ENCODE measurements around the gene TMTC2.
A peak's percentile ranks its signal among the peaks of the same experiment; 100 is the strongest.

Gene TMTC2

GRCh38 chr12:82688596-82688995 lies 1.9 kb downstream of the TMTC2 start:
- no peak for DNase-seq (ENCODE audit: low spot score in 2 of 2)
- Histone ChIP-seq H3K27me3 (ENCODE audit: low read depth) (no peaks in the 10 kb centered on the region), H3K9me3 (no peaks in the 10 kb centered on the region), H3K4me3 (peak overlapping the region; percentile 72), H3K4me1 (peaks cover 15% of the 10 kb centered on the region), H3K36me3 (replicated peaks) (peaks cover 6% of the 10 kb centered on the region)
- in situ Hi-C loops (cut with MboI; ENCODE audit: low sequenced_read_pairs), result loop anchor here (25.0 kb wide), 1 partner anchor 324 kb away; no protein-coding TSS in a partner anchor

GRCh38 chr12:82690006-82690405 lies 3.3 kb downstream of the TMTC2 start:
- peaks cover 6% of the 10 kb centered on the region for H3K36me3 ChIP-seq (replicated peaks)
- peak overlapping the region; percentile 72; the same call in 1 of the 2 replicates for H3K4me3 ChIP-seq
- in situ Hi-C loops (cut with MboI; ENCODE audit: low sequenced_read_pairs), result loop anchor here (25.0 kb wide), 1 partner anchor 322 kb away; no protein-coding TSS in a partner anchor

GRCh38 chr12:82691513-82691912 lies 4.8 kb downstream of the TMTC2 start:
- Histone ChIP-seq H3K36me3 (replicated peaks) (peaks cover 6% of the 10 kb centered on the region), H3K27me3 (ENCODE audit: low read depth) (no peaks in the 10 kb centered on the region), H3K9me3 (no peaks in the 10 kb centered on the region), H3K4me1 (peaks cover 23% of the 10 kb centered on the region), H3K4me3 (no peak overlapping the region)
- no peak for DNase-seq (ENCODE audit: low spot score in 2 of 2)
- in situ Hi-C loops (cut with MboI; ENCODE audit: low sequenced_read_pairs), result loop anchor here (25.0 kb wide), 1 partner anchor 321 kb away; no protein-coding TSS in a partner anchor

More at GRCh38 chr12:82690006-82690405, 3.3 kb downstream of the TMTC2 start:
- no peak for DNase-seq (ENCODE audit: low spot score in 2 of 2)
- Histone ChIP-seq H3K9me3 (no peaks in the 10 kb centered on the region), H3K27me3 (ENCODE audit: low read depth) (no peaks in the 10 kb centered on the region), H3K4me1 (peaks cover 20% of the 10 kb centered on the region)

GRCh38 chr12:82694276-82694675 lies 7.6 kb downstream of the TMTC2 start:
- no peak for DNase-seq (ENCODE audit: low spot score in 2 of 2)
- Histone ChIP-seq H3K27me3 (ENCODE audit: low read depth) (no peaks in the 10 kb centered on the region), H3K36me3 (replicated peaks) (peaks cover 6% of the 10 kb centered on the region), H3K4me1 (peaks cover 23% of the 10 kb centered on the region), H3K4me3 (no peak overlapping the region), H3K9me3 (no peaks in the 10 kb centered on the region)
- in situ Hi-C loops (cut with MboI; ENCODE audit: low sequenced_read_pairs), result loop anchor here (25.0 kb wide), 1 partner anchor 318 kb away; no protein-coding TSS in a partner anchor

GRCh38 chr12:82694970-82695369 lies 8.3 kb downstream of the TMTC2 start:
- DNase-seq (ENCODE audit: low spot score in 2 of 2), result no peak
- Histone ChIP-seq H3K9me3 (no peaks in the 10 kb centered on the region), H3K4me3 (no peak overlapping the region), H3K4me1 (peaks cover 16% of the 10 kb centered on the region), H3K36me3 (replicated peaks) (peaks cover 6% of the 10 kb centered on the region), H3K27me3 (ENCODE audit: low read depth) (no peaks in the 10 kb centered on the region)
- in situ Hi-C loops (cut with MboI; ENCODE audit: low sequenced_read_pairs), result loop anchor here (25.0 kb wide), 1 partner anchor 317 kb away; no protein-coding TSS in a partner anchor

- DNase-seq (ENCODE audit: low spot score in 2 of 2), result peak; percentile 22 to 31
- peaks cover 13% of the 10 kb centered on the region for H3K4me1 ChIP-seq
- H3K9me3 ChIP-seq, result no peaks in the 10 kb centered on the region
- in situ Hi-C loops (cut with MboI; ENCODE audit: low sequenced_read_pairs), result loop anchor here (25.0 kb wide), 1 partner anchor 317 kb away; no protein-coding TSS in a partner anchor
- H3K36me3 ChIP-seq (replicated peaks), result peaks cover 6% of the 10 kb centered on the region
- H3K4me3 ChIP-seq, result no peak overlapping the region
- H3K27me3 ChIP-seq (ENCODE audit: low read depth), result no peaks in the 10 kb centered on the region
Measured at GRCh38 chr12:82695531-82695930, 8.8 kb downstream of the TMTC2 start.

GRCh38 chr12:82696543-82696942 lies 9.8 kb downstream of the TMTC2 start:
- no peak for DNase-seq (ENCODE audit: low spot score in 2 of 2)
- Histone ChIP-seq H3K4me1 (peaks cover 13% of the 10 kb centered on the region), H3K9me3 (no peaks in the 10 kb centered on the region), H3K27me3 (ENCODE audit: low read depth) (no peaks in the 10 kb centered on the region), H3K4me3 (no peak overlapping the region), H3K36me3 (replicated peaks) (peaks cover 6% of the 10 kb centered on the region)
- in situ Hi-C loops (cut with MboI; ENCODE audit: low sequenced_read_pairs), result loop anchor here (25.0 kb wide), 1 partner anchor 316 kb away; no protein-coding TSS in a partner anchor

- DNase-seq (ENCODE audit: low spot score in 2 of 2), result no peak
- Histone ChIP-seq H3K36me3 (replicated peaks) (no peaks in the 10 kb centered on the region), H3K4me1 (peaks cover 13% of the 10 kb centered on the region), H3K4me3 (no peak overlapping the region), H3K9me3 (no peaks in the 10 kb centered on the region), H3K27me3 (ENCODE audit: low read depth) (no peaks in the 10 kb centered on the region)
- in situ Hi-C loops (cut with MboI; ENCODE audit: low sequenced_read_pairs), result loop anchor here (25.0 kb wide), 1 partner anchor 313 kb away; no protein-coding TSS in a partner anchor
Measured at GRCh38 chr12:82698708-82699564, 12.2 kb downstream of the TMTC2 start.

GRCh38 chr12:82705774-82706173 lies 19.1 kb downstream of the TMTC2 start:
- Histone ChIP-seq H3K9me3 (no peaks in the 10 kb centered on the region), H3K4me1 (peaks cover 9% of the 10 kb centered on the region), H3K27me3 (ENCODE audit: low read depth) (no peaks in the 10 kb centered on the region), H3K36me3 (replicated peaks) (no peaks in the 10 kb centered on the region; the same call in 1 of the 2 replicates), H3K4me3 (no peak overlapping the region)
- in situ Hi-C loops (cut with MboI; ENCODE audit: low sequenced_read_pairs), result no loop called here
- no peak for DNase-seq (ENCODE audit: low spot score in 2 of 2)

GRCh38 chr12:82708061-82708879 lies 21.6 kb downstream of the TMTC2 start:
- no peak for DNase-seq (ENCODE audit: low spot score in 2 of 2)
- Histone ChIP-seq H3K27me3 (ENCODE audit: low read depth) (no peaks in the 10 kb centered on the region), H3K4me1 (peaks cover 9% of the 10 kb centered on the region), H3K4me3 (no peak overlapping the region), H3K36me3 (replicated peaks) (no peaks in the 10 kb centered on the region; the same call in 1 of the 2 replicates), H3K9me3 (no peaks in the 10 kb centered on the region)
- in situ Hi-C loops (cut with MboI; ENCODE audit: low sequenced_read_pairs), result no loop called here

- Histone ChIP-seq H3K4me1 (peaks cover 9% of the 10 kb centered on the region), H3K4me3 (no peak overlapping the region), H3K36me3 (replicated peaks) (no peaks in the 10 kb centered on the region; the same call in 1 of the 2 replicates), H3K27me3 (ENCODE audit: low read depth) (no peaks in the 10 kb centered on the region), H3K9me3 (no peaks in the 10 kb centered on the region)
- no peak for DNase-seq (ENCODE audit: low spot score in 2 of 2)
- in situ Hi-C loops (cut with MboI; ENCODE audit: low sequenced_read_pairs), result no loop called here
Measured at GRCh38 chr12:82709794-82710355, 23.2 kb downstream of the TMTC2 start.

GRCh38 chr12:82710741-82711140 lies 24.0 kb downstream of the TMTC2 start:
- Histone ChIP-seq H3K27me3 (ENCODE audit: low read depth) (no peaks in the 10 kb centered on the region), H3K4me3 (no peak overlapping the region), H3K4me1 (peaks cover 9% of the 10 kb centered on the region), H3K9me3 (no peaks in the 10 kb centered on the region), H3K36me3 (replicated peaks) (no peaks in the 10 kb centered on the region; the same call in 1 of the 2 replicates)
- in situ Hi-C loops (cut with MboI; ENCODE audit: low sequenced_read_pairs), result no loop called here
- no peak for DNase-seq (ENCODE audit: low spot score in 2 of 2)

- no peaks in the 10 kb centered on the region for H3K9me3 ChIP-seq
- no peaks in the 10 kb centered on the region for H3K27me3 ChIP-seq (ENCODE audit: low read depth)
- DNase-seq (ENCODE audit: low spot score in 2 of 2), result no peak
- in situ Hi-C loops (cut with MboI; ENCODE audit: low sequenced_read_pairs), result no loop called here
- H3K4me1 ChIP-seq, result no peaks in the 10 kb centered on the region
- no peaks in the 10 kb centered on the region; the same call in none of the 2 replicates for H3K36me3 ChIP-seq (replicated peaks)
- H3K4me3 ChIP-seq, result no peak overlapping the region
Measured at GRCh38 chr12:82714427-82714826, 27.7 kb downstream of the TMTC2 start.

All from HAP-1 (cell line).